HepG2 (cell line): ENCODE results near the gene CES2.
"Not testable (repeated sequence)": the region's sequence is repeated elsewhere in the genome, so short reads cannot be mapped to it uniquely, and the experiment has no call there.

Experiments
- CHD4 ChIP-seq: fragments of 200-600 bp; sonication (generic); IDR thresholded peaks from 2 replicates; pipeline ENCODE4 v1.7.0; 2017; ENCODE audit warnings: mild to moderate bottlenecking, low read length, borderline replicate concordance
- HDAC6 ChIP-seq: fragments of 200-600 bp; sonication (generic); IDR thresholded peaks from 2 replicates; pipeline ENCODE4 v1.7.0; 2017; ENCODE audit warnings: mild to moderate bottlenecking, antibody characterized with exemption, low read length, low read depth
- PBX2 ChIP-seq: IDR thresholded peaks from 2 replicates; pipeline ENCODE4 v1.6.1; 2016; ENCODE audit warnings: control low read depth
- POLR2AphosphoS5 ChIP-seq: IDR thresholded peaks from 2 replicates; pipeline ENCODE4 v1.6.1; 2012; ENCODE audit warnings: low read depth, low read length
- RELA ChIP-seq: sonication (generic); formaldehyde crosslinking; IDR thresholded peaks from 2 replicates; pipeline ENCODE4 v1.4.0; 2020; ENCODE audit warnings: missing genetic modification reagents
- YY1 ChIP-seq: IDR thresholded peaks from 2 replicates; pipeline ENCODE4 v1.6.1; 2011; ENCODE audit warnings: low read length, low read depth, moderate library complexity, mild to moderate bottlenecking; ENCODE audit not compliant: insufficient read depth, insufficient replicate concordance
- ZBTB8A ChIP-seq: sonication (generic); formaldehyde crosslinking; IDR thresholded peaks from 2 replicates; pipeline ENCODE4 v1.4.0; 2020; ENCODE audit warnings: mild to moderate bottlenecking, low read depth, missing genetic modification reagents, borderline replicate concordance
- ZNF749 ChIP-seq: sonication (generic); formaldehyde crosslinking; IDR thresholded peaks from 2 replicates; pipeline ENCODE4 v1.8.0; 2022; ENCODE audit warnings: mild to moderate bottlenecking, missing genetic modification reagents, moderate library complexity, borderline replicate concordance
- TF ChIP-seq, protein P1 (sequence below): sonication (generic); formaldehyde crosslinking; IDR thresholded peaks from 2 replicates; pipeline ENCODE4 v1.5.0; 2020; ENCODE audit warnings: mild to moderate bottlenecking, missing genetic modification reagents, moderate library complexity
- TF ChIP-seq, protein P2 (sequence below): sonication (generic); formaldehyde crosslinking; IDR thresholded peaks from 2 replicates; pipeline ENCODE4 v1.5.1; 2020; ENCODE audit warnings: mild to moderate bottlenecking, missing genetic modification reagents, moderate library complexity
- TF ChIP-seq, protein P3 (sequence below): fragments of 450-650 bp; IDR thresholded peaks from 2 replicates; pipeline ENCODE4 v1.6.1; 2016
- TF ChIP-seq, protein P4 (sequence below): sonication (generic); formaldehyde crosslinking; IDR thresholded peaks from 2 replicates; pipeline ENCODE4 v1.5.0; 2020; ENCODE audit warnings: missing genetic modification reagents

DNA sequence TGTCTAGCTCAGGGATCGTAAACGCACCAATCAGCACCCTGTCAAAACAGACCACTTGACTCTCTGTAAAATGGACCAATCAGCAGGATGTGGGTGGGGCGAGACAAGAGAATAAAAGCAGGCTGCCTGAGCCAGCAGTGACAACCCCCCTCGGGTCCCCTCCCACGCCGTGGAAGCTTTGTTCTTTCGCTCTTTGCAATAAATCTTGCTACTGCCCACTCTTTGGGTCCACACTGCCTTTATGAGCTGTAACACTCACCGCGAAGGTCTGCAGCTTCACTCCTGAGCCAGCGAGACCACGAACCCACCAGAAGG, 39.6 kb downstream of the CES2 start:
- TF ChIP-seq, protein P1, sequence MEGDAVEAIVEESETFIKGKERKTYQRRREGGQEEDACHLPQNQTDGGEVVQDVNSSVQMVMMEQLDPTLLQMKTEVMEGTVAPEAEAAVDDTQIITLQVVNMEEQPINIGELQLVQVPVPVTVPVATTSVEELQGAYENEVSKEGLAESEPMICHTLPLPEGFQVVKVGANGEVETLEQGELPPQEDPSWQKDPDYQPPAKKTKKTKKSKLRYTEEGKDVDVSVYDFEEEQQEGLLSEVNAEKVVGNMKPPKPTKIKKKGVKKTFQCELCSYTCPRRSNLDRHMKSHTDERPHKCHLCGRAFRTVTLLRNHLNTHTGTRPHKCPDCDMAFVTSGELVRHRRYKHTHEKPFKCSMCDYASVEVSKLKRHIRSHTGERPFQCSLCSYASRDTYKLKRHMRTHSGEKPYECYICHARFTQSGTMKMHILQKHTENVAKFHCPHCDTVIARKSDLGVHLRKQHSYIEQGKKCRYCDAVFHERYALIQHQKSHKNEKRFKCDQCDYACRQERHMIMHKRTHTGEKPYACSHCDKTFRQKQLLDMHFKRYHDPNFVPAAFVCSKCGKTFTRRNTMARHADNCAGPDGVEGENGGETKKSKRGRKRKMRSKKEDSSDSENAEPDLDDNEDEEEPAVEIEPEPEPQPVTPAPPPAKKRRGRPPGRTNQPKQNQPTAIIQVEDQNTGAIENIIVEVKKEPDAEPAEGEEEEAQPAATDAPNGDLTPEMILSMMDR: not testable (repeated sequence)
- not testable (repeated sequence) for TF ChIP-seq YY1; CHD4; RELA; ZBTB8A (CRISPR knock-in tag); ZNF749 (CRISPR knock-in tag); PBX2; HDAC6
- TF ChIP-seq, protein P2, sequence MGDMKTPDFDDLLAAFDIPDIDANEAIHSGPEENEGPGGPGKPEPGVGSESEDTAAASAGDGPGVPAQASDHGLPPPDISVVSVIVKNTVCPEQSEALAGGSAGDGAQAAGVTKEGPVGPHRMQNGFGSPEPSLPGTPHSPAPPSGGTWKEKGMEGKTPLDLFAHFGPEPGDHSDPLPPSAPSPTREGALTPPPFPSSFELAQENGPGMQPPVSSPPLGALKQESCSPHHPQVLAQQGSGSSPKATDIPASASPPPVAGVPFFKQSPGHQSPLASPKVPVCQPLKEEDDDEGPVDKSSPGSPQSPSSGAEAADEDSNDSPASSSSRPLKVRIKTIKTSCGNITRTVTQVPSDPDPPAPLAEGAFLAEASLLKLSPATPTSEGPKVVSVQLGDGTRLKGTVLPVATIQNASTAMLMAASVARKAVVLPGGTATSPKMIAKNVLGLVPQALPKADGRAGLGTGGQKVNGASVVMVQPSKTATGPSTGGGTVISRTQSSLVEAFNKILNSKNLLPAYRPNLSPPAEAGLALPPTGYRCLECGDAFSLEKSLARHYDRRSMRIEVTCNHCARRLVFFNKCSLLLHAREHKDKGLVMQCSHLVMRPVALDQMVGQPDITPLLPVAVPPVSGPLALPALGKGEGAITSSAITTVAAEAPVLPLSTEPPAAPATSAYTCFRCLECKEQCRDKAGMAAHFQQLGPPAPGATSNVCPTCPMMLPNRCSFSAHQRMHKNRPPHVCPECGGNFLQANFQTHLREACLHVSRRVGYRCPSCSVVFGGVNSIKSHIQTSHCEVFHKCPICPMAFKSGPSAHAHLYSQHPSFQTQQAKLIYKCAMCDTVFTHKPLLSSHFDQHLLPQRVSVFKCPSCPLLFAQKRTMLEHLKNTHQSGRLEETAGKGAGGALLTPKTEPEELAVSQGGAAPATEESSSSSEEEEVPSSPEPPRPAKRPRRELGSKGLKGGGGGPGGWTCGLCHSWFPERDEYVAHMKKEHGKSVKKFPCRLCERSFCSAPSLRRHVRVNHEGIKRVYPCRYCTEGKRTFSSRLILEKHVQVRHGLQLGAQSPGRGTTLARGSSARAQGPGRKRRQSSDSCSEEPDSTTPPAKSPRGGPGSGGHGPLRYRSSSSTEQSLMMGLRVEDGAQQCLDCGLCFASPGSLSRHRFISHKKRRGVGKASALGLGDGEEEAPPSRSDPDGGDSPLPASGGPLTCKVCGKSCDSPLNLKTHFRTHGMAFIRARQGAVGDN (CRISPR knock-in tag): not testable (repeated sequence)
- TF ChIP-seq, protein P3, sequence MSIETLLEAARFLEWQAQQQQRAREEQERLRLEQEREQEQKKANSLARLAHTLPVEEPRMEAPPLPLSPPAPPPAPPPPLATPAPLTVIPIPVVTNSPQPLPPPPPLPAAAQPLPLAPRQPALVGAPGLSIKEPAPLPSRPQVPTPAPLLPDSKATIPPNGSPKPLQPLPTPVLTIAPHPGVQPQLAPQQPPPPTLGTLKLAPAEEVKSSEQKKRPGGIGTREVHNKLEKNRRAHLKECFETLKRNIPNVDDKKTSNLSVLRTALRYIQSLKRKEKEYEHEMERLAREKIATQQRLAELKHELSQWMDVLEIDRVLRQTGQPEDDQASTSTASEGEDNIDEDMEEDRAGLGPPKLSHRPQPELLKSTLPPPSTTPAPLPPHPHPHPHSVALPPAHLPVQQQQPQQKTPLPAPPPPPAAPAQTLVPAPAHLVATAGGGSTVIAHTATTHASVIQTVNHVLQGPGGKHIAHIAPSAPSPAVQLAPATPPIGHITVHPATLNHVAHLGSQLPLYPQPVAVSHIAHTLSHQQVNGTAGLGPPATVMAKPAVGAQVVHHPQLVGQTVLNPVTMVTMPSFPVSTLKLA: not testable (repeated sequence)
- TF ChIP-seq POLR2AphosphoS5: peak; percentile 51; the same call in 1 of the 2 replicates
- TF ChIP-seq, protein P4, sequence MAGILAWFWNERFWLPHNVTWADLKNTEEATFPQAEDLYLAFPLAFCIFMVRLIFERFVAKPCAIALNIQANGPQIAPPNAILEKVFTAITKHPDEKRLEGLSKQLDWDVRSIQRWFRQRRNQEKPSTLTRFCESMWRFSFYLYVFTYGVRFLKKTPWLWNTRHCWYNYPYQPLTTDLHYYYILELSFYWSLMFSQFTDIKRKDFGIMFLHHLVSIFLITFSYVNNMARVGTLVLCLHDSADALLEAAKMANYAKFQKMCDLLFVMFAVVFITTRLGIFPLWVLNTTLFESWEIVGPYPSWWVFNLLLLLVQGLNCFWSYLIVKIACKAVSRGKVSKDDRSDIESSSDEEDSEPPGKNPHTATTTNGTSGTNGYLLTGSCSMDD (CRISPR knock-in tag): not testable (repeated sequence)
